GM12873 (cell line): ENCODE measurements around the gene TSPAN9.

Source experiments
- CTCF ChIP-seq: IDR thresholded peaks from 2 replicates; pipeline ENCODE4 v1.5.1; 2012; ENCODE audit warnings: low read depth, mild to moderate bottlenecking, moderate library complexity, low read length, control low read depth; ENCODE audit not compliant: insufficient read depth; ENCODE audit errors: missing control alignments

TSPAN9 gene

GRCh38 chr12:3275171-3276041 lies 198.2 kb downstream of the TSPAN9 start:
- TF ChIP-seq CTCF = peak; percentile 97

DNA sequence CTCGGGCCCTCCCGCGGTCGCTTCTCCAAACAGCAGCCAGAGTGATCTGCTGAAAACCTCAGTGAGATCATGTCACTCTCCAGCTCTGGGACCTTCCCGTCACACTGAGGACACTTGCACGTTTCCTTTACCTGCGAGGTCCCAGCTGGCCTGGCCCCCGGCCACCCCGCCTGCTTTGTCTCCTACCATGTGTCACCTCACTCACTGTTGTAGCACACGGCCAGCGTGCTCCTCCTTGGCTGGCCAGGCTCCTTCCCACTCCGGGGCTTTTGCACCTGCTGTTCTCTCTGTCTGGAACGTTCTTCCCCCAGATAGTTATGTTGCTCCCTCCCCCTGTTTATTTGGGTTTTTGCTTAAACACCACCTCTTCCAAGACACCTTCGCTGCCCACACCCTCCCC lies 199.0 kb downstream of the TSPAN9 start:
- TF ChIP-seq CTCF = no peak

GRCh38 chr12:3277306-3277943 lies 200.2 kb downstream of the TSPAN9 start:
- TF ChIP-seq CTCF = no peak

DNA sequence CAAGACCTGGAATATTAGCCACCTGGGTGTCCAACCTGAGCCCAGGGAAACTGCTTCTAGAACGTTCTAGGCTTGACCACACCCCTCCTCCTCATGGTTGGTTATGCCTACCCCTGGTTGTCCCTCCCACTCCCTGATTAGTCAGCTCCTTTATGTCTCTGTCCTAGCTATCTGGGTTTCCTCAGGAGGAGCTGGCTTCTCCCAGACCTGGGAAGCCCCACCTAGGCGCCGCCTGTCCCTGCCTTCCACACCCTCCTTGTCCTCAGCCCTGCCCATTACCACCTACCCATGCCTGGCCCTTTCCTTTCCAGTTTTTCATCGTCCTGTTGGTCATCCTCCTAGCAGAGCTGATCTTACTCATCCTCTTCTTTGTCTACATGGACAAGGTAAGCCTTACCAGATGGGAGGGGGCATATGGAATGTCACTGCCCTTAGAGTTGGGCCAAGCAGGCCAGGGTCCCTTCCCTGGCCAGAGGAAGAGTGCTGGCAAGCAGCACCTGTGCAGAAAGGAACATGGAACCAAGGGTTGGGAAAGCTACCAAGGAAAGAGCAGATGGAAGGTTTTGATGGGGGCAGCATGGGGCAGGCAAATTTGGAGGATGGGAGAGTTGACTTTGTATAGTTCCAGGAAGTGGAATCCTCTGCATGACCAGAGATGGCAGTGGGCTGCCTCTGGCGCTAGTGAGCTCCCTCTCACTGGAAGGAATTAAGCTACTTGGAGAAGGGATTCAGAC lies 201.7 kb downstream of the TSPAN9 start:
- no peak for TF ChIP-seq CTCF

DNA sequence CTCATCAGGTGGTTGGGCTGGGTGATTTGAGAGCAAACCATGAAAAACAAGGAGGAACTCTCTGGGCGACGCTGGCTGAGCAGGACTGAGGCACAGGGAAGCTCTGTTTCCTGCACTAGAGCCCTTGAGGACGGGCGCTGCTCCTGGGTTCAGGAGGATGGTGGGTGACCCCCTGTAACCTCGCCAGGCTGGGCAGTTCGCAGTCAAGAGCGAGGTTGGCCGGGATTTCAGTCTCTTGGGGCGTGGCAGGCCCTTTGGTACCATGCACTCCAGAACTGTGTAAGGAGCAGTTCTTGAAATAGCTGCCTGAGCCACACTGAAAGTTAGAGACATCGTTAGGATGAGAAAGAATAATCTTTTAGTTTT lies 202.2 kb downstream of the TSPAN9 start:
- TF ChIP-seq CTCF = no peak

DNA sequence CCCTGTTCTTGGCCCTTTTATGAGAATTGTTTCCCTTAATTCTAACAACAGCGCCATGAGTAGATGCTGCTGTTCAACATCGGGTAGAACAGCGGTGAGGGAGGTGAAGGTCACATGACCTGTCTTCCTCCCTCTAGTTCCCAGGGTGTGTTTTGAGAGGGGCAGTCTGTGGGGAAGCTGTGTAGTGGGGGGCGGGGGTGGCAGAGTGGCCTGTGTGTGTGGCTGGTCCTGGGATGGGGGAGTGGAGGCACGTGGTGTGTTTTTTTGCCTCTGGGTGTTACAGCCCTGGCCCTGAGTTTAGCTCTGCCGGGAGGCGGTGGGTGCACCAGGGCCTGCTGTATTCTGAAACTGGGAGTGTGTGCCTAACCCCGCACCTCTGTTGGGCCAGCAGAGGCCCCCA lies 202.7 kb downstream of the TSPAN9 start:
- no peak for TF ChIP-seq CTCF

- TF ChIP-seq CTCF = no peak
Observed at GRCh38 chr12:3280967-3281366, 203.8 kb downstream of the TSPAN9 start.
